HS-27A (cell line): Measurements from ENCODE around the gene CAMK4.
"Not testable (repeated sequence)": the region's sequence is repeated elsewhere in the genome, so short reads cannot be mapped to it uniquely, and the experiment has no call there.

Experiments used
- DNase-seq: peaks from one replicate; pipeline ENCODE4 v3.0.0-alpha.2; 2012; ENCODE audit warnings: low read depth, missing footprints

The CAMK4 gene

DNA sequence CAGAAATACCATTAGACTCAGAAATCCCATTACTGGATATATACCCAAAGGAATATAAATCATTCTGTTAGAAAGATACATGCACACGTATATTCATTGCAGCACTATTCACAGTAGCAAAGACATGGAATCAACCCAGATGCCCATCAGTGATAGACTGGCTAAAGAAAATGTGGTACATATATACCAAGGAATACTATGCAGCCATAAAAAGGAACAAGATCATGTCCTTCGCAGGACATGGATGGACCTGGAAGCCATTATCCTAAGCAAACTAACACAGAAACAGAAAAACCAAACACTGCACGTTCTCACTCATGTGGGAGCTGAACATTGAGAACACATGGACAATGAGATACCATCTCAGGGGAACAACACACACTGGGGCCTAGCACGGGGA is 33.4 kb downstream of the CAMK4 start:
- not testable (repeated sequence) for DNase-seq

DNA sequence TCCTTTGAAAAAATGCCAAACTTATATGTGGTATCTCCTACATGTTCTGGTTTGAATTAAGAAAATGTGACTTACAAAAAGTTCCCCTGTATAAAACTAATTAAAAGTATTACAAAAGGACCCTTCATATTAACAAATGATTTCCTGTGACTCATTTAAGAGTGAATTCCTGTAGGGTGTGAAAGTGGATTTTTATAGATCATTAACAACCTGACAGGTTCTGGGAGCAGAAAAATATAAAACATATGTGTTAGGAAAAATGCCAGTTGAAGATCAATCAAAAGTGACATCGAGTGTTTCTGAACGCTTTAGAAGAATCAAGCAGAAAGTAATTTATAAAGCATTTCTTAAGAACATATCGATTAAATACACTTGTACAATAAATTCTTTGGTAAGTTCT is 35.5 kb downstream of the CAMK4 start:
- no peak for DNase-seq

DNA sequence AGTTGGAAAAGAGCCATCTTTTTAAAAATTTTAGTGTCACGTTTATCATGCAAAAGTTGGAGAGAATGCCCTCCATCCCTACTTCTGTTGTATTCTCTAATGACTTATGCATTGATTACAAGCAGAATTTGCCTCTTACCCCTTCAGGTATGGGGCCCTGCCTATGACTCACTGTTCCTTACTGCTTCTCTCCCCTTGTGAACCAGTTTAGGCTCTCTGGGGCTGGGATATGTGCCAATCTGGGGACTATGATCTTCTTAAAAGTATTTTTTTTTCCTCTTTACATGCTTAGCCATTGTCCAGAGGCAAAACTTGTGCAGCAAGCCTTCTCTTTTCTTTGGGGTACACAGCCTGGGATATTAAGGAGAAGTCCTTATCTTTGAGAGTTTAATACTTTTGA is 37.4 kb downstream of the CAMK4 start:
- DNase-seq = no peak

DNA sequence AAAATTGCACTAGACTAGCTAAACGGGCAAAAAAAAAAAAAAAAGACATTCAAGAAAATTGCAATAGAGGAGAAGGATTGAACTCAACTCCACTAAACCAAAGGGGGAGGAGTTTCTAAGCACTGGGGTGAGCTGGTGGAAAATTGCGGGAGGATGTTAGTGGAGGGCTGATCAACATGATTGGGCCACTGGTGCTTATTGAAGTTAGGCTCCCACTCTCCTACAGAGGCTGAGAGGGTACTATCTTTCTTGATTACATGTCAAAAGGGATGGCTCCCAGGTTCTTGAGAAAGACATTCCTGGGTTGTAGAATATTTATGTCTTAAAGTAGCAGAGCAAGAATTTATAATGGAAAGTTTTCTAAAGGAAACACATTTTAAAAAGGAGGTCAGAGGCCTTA is 38.0 kb downstream of the CAMK4 start:
- DNase-seq = no peak

DNA sequence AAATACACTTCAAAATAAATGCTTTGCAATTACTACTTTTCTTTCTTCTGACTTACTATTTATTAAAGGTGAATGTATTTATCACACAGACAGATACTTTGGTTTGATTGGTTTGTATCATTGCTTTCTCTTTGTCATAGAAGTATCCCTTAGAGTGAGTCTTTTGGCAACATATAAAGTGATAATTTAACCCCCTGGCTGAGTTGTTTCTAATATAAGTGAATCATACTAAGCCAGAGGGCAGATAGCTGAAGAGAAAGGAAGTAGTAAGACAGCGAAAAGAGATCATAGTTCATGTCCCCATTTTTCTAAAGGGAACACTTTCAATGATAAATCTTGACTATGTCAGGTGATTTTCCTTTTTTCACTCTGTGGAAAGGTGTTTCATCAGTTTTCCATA is 38.6 kb downstream of the CAMK4 start:
- no peak for DNase-seq

DNA sequence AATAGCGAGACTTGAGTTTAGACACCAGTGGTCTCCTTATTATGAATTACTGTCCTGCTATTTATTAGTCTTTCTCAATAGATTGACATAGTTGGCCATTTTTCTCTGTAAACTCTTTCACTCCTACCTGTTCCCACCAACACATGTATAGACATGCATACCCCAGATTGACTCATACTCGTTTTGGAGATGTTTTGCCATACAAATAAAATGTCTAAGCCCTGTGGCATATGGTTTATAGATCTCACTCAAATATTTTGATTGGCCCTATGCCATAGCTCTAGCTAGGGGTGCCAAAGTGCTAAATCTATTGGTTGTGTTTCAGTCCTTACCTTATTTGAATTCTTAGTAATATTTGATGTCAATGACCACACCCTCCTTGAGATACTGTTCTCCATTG is 42.3 kb downstream of the CAMK4 start:
- DNase-seq = no peak

DNA sequence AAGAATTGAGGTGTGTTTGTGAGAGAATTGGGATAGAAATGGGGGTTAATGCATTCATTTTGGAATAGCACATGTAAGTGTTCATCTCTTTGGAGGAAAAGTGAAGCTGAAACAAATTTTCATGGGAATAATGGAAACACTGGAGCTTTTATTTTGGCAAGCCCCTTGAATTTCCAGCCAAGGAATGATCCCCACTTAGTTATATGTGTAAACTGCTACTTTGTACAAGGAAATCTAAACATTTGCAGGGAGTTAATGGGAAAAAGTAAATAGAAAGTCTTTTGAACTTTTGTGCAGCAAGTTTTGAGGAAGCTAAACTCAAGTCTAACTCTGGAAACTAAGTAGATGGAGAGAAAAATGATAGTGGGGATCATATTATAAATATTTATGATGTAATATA is 44.1 kb downstream of the CAMK4 start:
- DNase-seq = no peak

DNA sequence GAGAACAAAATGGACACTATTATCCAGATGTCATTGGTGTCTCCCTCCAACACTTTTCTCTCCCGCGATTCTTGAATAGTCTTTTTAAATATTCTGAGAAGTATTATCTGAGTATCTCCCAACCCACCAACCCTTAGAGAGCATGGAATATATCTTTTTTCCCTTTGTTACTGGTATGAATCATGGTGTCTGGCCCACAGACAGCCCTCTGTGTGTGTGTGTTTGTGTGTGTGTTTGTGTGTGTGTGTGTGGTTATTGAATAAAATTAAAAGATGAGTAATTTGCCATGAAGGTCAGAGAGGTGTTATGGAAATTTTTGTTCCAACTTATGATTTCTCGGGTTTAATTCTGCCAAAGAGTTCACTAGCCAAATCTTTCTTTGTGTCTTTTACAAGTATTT is 47.7 kb downstream of the CAMK4 start:
- DNase-seq = no peak

DNA sequence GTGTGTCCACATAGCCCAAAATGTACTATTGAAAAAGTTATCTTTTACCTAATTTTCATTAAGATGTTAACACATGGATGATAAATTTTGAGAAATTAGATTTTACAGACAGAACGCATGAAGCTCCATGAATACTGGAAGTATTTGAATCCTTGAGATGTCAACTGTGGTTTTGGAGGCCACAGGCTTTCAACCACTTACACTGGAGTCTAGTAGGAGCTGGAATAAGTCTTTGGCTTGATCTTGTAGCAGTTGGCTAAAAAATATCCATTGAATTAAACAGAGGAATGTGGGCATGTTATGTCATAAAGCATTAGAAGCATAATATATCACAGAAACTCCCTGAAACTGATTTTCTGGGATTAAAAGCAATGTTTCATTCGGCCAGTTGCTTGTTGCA is 52.9 kb downstream of the CAMK4 start:
- no peak for DNase-seq

DNA sequence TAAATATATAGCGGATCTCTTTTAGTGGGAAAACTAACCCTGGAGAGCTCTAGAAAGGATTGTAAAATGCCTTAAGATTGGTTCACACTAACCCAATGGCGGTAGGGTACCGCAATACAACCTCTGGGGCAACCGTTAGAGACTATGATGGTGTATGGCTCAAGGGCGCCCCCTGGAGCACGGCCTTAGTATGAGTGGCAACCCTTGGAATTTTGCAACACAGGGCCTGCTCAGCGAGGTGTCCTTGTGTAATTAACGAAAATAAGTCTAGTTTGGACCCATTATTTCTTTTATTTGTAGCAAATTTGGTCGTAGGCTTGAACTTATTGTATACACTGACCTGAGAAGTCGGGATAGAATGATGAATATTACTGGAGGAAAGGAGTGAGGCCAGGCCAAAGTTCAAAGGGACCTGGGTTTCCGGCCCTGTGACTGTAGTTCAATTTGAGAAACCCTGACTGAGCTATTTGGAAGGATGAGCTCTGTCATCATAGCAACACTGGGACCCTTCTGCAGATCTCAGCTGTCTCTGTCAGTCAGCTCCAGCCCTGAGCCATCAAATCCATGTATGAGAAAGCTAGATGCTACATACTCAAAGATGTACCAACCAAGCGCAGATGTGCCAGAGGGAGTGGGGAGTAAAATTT is 54.8 kb downstream of the CAMK4 start:
- no peak for DNase-seq

DNA sequence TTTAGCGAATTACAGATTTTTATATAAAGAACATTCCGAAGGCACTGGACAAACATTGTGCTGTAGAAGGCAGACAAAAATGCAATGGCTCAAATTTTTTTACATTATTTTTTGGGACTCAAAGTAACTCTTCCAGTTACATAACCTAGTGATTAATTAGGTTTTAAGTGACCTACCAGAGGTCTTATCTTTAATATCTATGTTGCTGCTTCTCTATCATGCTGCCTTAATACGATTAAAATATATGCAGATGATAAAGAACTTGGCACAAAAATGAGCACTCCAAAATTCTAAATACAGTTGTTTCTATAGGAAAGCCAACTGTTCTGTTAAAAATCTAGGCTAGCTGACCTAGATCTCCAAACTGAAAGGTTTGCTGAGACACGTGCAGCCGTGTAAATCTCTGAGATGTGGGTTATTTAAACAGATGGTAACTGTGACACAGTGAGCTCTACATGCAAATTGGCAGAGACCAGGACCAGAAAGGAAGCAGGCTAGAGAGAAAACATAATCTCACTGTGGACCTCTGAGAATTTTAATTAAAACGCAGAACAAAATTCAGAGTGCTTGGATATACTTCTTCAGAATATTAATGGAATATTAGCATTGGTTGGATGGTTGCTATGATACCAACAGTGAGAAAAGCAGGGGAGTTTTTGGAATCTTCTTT is 56.2 kb downstream of the CAMK4 start:
- no peak for DNase-seq

DNA sequence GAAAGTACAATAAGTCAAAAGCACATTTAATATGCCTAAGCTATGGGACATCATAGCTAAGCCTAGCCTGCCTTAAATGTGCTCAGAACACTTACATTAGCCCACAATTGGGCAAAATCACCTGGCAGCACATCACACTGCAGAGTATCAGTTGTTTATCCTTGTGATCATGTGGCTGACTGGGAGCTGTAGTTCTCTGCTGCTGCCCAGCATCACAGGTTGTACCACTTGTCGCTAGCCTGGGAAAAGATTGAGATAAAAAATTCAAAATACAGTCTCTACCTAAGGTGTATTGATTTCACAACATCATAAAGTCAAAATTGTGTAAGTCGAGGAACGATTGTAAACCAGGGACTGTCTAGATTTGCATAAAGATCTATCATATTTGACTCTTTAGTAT is 58.6 kb downstream of the CAMK4 start:
- no peak for DNase-seq

DNA sequence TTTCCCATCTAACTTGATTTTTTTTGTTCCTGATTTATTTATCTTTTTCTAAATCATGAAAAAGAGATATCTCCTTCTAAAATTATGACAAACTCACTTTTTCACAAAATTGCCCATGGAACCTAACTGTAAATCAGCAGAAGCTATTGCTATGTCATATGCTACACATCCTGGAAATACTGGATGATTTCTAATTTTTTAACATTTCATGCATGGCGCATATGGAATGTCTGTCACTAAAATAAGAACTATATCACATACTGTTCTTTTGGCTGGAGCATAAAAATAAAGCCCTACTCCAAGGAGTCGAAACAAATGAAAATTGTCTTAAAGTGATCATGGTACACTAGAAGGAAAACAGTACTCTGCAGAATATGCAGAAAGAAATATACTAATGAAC is 60.6 kb downstream of the CAMK4 start:
- no peak for DNase-seq

DNA sequence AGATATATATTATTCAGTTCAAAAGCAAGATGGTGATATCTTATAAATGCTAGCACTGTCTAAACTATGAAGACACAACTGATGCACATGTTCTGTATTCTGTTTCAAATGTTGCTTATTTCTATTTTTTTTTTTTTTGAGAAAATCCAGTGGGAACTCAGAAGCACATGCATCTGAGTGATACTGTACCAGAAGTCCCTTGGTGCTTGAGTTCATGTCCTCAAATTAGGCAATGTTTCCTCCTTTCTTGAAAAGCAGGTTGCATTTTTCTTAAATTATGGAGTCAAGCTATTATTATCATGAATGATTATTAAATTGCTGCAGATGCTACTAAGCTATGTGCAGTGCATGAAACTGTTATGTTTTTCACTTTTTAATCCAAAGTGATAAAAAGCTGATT is 70.4 kb downstream of the CAMK4 start:
- no peak for DNase-seq

DNA sequence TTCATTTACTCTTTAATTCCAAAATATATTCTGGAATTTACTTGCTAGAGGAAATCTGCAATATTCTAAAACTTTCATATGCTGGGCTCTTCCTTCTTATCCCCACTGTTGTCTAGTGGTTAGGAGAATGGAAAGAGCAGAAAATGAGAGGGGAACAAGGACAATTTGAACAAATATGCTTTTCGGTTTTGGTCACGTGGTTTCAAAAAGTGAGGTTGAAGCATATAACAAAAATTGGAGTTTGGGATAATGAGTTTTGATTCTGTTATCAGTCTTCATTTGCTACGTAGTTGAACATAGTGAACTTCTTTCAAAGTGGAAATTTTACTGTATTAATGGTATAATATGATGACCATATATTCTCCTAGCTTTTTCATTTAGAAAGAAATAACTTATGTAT is 71.5 kb downstream of the CAMK4 start:
- no peak for DNase-seq

DNA sequence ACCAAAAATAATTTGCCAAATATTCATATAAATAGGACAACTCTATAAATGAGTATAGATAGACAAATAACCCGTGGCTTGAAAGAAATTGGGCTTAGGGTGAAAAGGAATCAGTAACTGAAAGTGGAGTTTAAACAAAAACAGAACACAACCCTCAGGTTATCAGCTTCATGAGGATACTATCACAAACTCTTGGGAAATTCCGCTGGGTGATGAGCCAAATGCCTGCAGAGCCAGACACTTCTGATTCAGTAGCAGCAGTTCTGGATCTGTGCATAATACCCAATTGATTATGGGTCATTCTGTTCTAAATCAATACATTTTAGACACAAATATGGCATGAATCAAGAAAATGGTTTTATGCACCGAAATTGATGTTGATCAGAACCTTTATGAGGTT is 72.4 kb downstream of the CAMK4 start:
- no peak for DNase-seq

DNA sequence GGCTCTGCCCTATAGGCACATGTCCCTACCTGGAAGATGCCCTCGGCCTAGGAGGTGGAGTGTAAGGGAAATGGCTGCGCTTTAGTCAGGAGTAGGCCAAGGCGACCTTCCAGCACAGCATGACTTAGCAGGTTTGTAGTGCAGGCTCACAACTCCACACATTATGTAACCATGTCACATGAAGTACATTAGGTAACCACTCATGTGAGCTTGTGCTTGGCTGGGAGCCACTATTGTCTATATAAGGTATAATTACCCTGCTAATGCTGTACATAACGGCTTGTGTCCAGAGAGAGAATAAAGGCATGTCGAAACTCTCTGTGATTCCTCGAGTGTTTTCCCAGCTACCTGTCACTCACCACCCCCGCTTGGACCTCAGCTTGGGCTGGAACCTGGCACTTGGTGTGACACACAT is 74.9 kb downstream of the CAMK4 start:
- no peak for DNase-seq

DNA sequence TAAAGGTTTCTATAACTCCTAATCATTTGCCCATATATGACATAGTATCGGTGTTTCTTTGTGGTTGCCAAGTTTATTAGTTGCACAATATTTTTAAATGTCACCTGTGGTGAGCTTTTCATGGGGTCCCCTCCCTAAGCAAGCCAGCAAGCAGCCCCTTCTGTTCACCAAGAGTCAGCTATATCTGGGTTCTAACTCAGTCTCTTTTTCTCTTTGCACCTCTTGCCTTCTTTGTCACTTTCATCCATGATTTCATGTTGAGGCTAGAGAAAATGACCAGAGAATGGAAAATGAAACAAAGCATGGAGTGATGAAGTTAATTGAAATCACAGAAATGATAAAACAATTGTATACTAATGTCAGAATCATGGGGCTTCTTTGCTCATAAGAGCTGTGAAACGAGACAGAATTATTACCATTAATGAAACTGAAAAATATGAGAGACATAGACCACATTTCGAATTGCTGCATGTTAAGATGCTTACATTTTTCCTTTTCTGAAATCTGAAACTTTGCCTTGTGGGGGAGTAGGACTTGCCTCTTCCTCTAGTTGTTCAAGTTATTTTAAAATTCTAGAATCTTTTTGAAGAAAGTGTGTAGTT is 75.7 kb downstream of the CAMK4 start:
- no peak for DNase-seq

DNA sequence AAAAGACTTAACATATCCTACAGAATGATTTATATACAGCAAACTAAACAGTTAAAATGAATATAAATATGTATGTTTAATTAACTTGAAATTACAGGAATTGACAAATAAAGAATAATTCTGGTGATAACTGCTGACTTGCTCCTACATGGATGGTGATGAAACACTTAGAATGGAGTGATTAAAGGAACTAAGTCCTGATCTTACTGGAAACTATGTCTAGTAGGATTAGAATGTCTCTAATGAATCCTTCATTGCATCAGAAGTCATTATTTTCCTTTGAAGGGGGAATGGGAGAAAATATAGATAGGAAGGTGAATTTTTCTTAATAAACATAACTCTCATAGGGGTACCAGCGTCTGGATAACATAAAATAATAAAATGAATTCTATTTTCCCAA is 77.1 kb downstream of the CAMK4 start:
- DNase-seq = no peak

DNA sequence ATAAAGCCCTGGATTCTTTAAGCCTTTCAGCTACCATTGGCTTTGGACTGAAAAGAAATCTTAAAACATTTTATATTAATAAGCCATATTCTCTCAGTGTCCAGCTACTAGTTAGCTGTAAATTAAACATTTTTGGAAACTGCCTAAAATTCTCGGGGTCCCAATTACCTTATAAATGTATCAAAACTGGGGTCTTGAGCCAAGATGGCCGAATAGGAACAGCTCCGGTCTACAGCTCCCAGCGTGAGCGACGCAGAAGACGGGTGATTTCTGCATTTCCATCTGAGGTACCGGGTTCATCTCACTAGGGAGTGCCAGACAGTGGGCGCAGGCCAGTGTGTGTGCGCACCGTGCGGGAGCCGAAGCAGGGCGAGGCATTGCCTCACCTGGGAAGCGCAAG is 77.9 kb downstream of the CAMK4 start:
- DNase-seq = not testable (repeated sequence)

DNA sequence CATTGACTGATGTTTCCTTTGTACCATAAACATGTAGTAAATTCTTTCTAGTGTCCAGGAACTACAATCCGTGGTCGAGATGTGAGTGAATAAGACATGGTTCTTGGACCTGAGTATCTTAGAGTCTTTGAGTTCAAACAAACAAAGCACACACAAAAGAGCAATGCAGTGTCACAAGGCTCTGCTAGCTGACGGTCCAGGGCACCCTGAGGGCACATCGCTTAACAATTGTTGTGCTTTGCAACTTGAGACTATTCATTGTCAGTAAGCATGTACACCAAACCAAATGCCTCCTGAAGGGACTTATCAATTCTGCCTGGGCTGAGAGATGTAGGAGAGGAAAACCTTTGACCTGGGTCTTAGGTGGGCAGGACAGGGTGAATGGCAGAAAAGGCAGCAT is 84.8 kb downstream of the CAMK4 start:
- DNase-seq = no peak

DNA sequence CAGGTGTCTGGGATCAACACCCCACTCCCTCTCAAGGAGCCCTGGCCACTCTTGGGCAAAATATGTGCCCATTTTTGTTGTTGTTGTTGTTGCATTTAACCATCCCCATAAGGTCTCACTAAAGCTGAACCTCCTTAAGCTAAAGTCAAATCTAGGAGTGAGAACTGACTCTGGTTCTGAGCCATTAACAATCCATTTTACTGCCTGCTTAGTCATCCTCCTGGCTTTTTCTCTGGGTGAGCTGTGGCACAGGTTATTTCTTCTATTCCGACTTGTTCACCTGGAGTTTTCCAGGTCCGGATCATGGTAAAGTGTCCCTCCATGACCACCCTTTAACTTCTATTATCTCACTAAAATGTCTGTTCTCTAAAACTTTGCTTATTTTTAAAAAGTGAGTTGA is 85.2 kb downstream of the CAMK4 start:
- no peak for DNase-seq

DNA sequence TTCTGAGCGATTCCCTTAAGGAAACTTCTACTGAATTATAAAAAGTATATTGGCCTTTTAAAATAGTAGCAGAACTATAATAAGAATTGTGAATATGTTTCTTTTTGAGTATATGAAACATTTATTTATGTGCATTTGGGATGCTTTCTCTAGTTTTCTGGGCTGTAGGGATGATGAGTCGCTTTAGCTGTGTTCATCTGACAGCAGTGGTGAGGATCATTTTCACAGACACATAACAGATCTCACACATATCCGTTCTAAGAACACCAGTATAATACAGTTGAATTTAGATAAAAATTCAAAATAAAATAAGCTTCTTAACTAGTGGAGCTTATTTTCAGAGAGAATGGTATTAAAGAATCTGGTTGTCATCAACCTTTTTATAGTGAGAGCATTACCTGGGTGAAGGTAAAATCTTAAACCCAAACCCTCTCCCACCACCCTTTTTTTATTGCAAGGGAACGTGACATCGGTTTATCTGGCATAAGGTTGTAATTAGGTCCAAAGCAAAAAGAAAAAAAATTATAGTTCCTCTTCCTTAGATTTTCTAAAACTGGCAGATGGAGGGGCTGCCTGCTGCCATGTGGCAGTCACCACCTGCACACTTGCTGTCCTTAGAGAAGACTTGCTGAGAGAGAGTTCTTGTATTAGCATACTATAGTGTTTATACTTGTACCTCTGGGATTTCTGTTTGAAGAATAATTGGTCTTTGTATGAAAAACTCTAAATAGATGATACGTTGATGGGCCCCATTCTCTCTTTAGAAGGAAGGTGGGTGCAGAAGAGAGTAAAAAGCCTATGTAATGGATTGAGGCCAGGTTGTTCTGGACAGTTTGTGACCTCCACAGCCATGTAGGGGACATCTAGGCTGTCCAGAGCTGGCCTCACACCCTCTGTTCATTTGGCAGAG is 86.8 kb downstream of the CAMK4 start:
- no peak for DNase-seq
